Testis (tissue), 3 donors: Measurements from ENCODE around the gene TBCE. TPM values are rescaled to one million over a fixed set of nuclear protein-coding genes. Genes with fewer than 3 reads are reported as not detected.

Experiments
- DNase-seq: peaks from one replicate; pipeline ENCODE4 v3.0.0-alpha.2; 2019
- H3K27ac ChIP-seq, 2 donors: fragments of 200-600 bp; sonication (generic); one replicate each; pipeline ENCODE4 v1.5.1; 2019
- H3K27me3 ChIP-seq: fragments of 200-600 bp; sonication (generic); one replicate; pipeline ENCODE4 v1.5.1; 2019
- H3K36me3 ChIP-seq: fragments of 200-600 bp; sonication (generic); one replicate; pipeline ENCODE4 v1.5.1; 2017; ENCODE audit warnings: low read depth; ENCODE audit errors: missing control alignments
- H3K4me1 ChIP-seq: fragments of 200-600 bp; sonication (generic); one replicate; pipeline ENCODE4 v1.5.1; 2019
- H3K4me3 ChIP-seq, 2 donors: fragments of 200-600 bp; sonication (generic); one replicate each; pipeline ENCODE4 v1.5.1; 2017 to 2019
- H3K9me3 ChIP-seq: fragments of 200-600 bp; sonication (generic); one replicate; pipeline ENCODE4 v1.5.1; 2017
- CTCF ChIP-seq, 3 experiments: fragments of 450-650 bp in 2 of 3; fragments of 200-600 bp in 1 of 3; sonication (generic) in 1 of 3; IDR thresholded peaks; one replicate each; pipeline ENCODE4 v1.5.1; 2016 to 2019; ENCODE audit warnings: antibody characterized with exemption in 3 of 3, mild to moderate bottlenecking in 2 of 3, moderate library complexity in 1 of 3
- POLR2A ChIP-seq: fragments of 450-650 bp; IDR thresholded peaks from one replicate; pipeline ENCODE4 v1.6.1; 2017; ENCODE audit warnings: antibody characterized with exemption, mild to moderate bottlenecking, moderate library complexity
- WGBS, 2 donors: methylation state at CpG; one replicate each; pipeline ENCODE4 v1.1.5; 2018; 5-methylcytosine and 5-hydroxymethylcytosine counted together
- intact Hi-C: fragments of 100-400 bp; cut with DNase I; formaldehyde crosslinking; loops from one replicate; pipeline ENCODE4 v1.15.1; 2023; ENCODE audit warnings: low total_unique reads
- polyA plus RNA-seq: library from polyadenylated mRNA; stranded (reverse); fragments of 350-450 nt; fragmentation: Illumina TruSeq; extraction: RNeasy Lipid Tissue Mini Kit (QIAGEN cat#74804); gene quantifications from one replicate; pipeline ENCODE4 v1.2.3, GENCODE V29; 2014; ENCODE audit warnings: low read depth, low replicate concordance; ENCODE audit not compliant: insufficient read depth
- total RNA-seq, 2 donors: library from RNA; depleted of rRNA; stranded (reverse); fragments of >200 nt; gene quantifications; one replicate each; pipeline ENCODE4 v1.2.3, GENCODE V29; 2016

The TBCE gene
- total and polyA plus RNA-seq, 3 donors from 2014 or later = 20.1 to 29.8 (median 22.4) TPM

- TF ChIP-seq CTCF (IDR thresholded peaks at IDR 0.05) (no peak), POLR2A (no peak)
- H3K36me3 ChIP-seq = no peaks in the 10 kb centered on the region
- WGBS, 2 donors = 86 to 91% methylated on average over 3 of the region's 3 CpGs
Measured at GRCh38 chr1:235491644-235492043, 124.4 kb downstream of the TBCE start.

GRCh38 chr1:235494531-235494930, 127.3 kb downstream of the TBCE start:
- no peaks in the 10 kb centered on the region for H3K4me1 ChIP-seq
- H3K36me3 ChIP-seq = no peaks in the 10 kb centered on the region
- DNase-seq = no peak
- intact Hi-C loops = no loop called here
- H3K9me3 ChIP-seq = no peaks in the 10 kb centered on the region
- TF ChIP-seq CTCF (IDR thresholded peaks at IDR 0.05) = no peak
- no peak for TF ChIP-seq POLR2A
- H3K4me3 ChIP-seq = no peak overlapping the region
- no peak overlapping the region for H3K27ac ChIP-seq
- H3K27me3 ChIP-seq = no peaks in the 10 kb centered on the region
- WGBS, 2 donors = 93 to 96% methylated on average over 9 of the region's 9 CpGs

More at GRCh38 chr1:235491644-235492043, 124.4 kb downstream of the TBCE start:
- Histone ChIP-seq H3K4me1 (no peaks in the 10 kb centered on the region), H3K9me3 (no peaks in the 10 kb centered on the region), H3K4me3 (no peak overlapping the region), H3K27me3 (no peaks in the 10 kb centered on the region), H3K27ac (no peak overlapping the region)
- no peak for DNase-seq
- intact Hi-C loops = no loop called here

GRCh38 chr1:235495030-235495429, 127.8 kb downstream of the TBCE start:
- TF ChIP-seq POLR2A (no peak), CTCF (IDR thresholded peaks at IDR 0.05) (no peak)
- 97 to 99% methylated on average over 5 of the region's 5 CpGs for WGBS, 2 donors

GRCh38 chr1:235495551-235495950, 128.3 kb downstream of the TBCE start:
- no peaks in the 10 kb centered on the region for H3K4me1 ChIP-seq
- H3K9me3 ChIP-seq = no peaks in the 10 kb centered on the region
- no peaks in the 10 kb centered on the region for H3K36me3 ChIP-seq
- no peak overlapping the region for H3K27ac ChIP-seq
- TF ChIP-seq POLR2A = no peak
- no peak for TF ChIP-seq CTCF (IDR thresholded peaks at IDR 0.05)
- no peak for DNase-seq
- WGBS, 2 donors = 70 to 79% methylated on average over 2 of the region's 2 CpGs
- intact Hi-C loops = no loop called here
- H3K4me3 ChIP-seq = no peak overlapping the region
- H3K27me3 ChIP-seq = no peaks in the 10 kb centered on the region

More at GRCh38 chr1:235495030-235495429, 127.8 kb downstream of the TBCE start:
- no peaks in the 10 kb centered on the region for H3K36me3 ChIP-seq
- intact Hi-C loops = no loop called here
- no peaks in the 10 kb centered on the region for H3K4me1 ChIP-seq
- no peaks in the 10 kb centered on the region for H3K9me3 ChIP-seq
- no peak overlapping the region for H3K27ac ChIP-seq
- H3K27me3 ChIP-seq = no peaks in the 10 kb centered on the region
- no peak overlapping the region for H3K4me3 ChIP-seq
- DNase-seq = no peak

GRCh38 chr1:235500971-235501540, 133.8 kb downstream of the TBCE start:
- intact Hi-C loops = no loop called here
- H3K36me3 ChIP-seq = no peaks in the 10 kb centered on the region
- no peaks in the 10 kb centered on the region for H3K4me1 ChIP-seq
- H3K27me3 ChIP-seq = no peaks in the 10 kb centered on the region
- no peak for DNase-seq
- 84 to 85% methylated on average over 5 of the region's 5 CpGs for WGBS, 2 donors
- no peak overlapping the region for H3K4me3 ChIP-seq
- TF ChIP-seq CTCF (IDR thresholded peaks at IDR 0.05) = no peak
- TF ChIP-seq POLR2A = no peak
- H3K27ac ChIP-seq = no peak overlapping the region
- no peaks in the 10 kb centered on the region for H3K9me3 ChIP-seq
